Measurements from ENCODE around the gene LRRC75B. TPM values are rescaled to one million over a fixed set of nuclear protein-coding genes. Genes with fewer than 3 reads are reported as not detected.

The LRRC75B gene
- polyA plus RNA-seq, 1 donor = 36.6 TPM

DNA sequence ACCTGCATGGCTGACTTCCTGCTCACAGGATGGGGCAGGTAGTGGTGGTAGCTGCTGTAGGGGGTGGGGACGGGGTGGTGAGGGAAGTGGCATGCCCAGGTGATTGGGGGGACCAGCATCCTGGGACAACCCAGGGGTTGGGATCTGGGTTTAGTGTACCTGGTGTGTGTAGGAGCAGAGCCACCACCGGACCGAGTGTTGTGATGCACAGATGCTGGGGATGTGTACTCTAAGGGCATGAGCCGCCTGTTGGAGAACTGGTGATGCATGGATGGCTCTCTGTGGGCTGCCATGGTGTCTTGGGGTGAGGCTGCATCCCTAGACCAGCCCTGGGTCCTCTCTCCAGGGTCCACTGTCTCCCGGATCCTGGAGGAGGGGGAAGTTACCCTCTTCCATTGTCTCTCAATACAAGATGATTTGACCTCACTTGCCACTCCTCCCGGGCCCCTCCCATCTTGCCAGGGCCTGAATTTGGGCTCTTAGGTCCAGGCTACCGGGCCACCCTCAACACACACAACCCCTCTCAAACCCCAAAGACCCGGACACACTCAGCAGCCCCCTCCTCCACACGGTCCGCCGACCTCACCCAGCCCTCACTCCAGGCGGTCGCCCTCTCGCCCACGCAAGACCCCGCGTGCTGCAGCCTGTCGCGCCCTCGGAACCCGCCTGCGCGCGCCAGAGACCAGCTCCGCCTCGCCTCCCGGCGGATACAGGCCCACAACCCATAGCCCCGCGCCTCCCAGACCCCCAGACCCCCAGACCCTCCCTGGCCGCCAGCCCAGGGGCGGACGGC lies 619 bp downstream of the LRRC75B start:
- peak in 1 of 2 donors; percentile 49 for DNase-seq
- H3K4me3 ChIP-seq (ENCODE audit: low read length) = peak overlapping the region; percentile 70
- WGBS (ENCODE audit: insufficient coverage, low lambda C conversion rate) = no CpG with 5 or more reads among the region's 33 CpGs
- no peaks in the 10 kb centered on the region for H3K9me3 ChIP-seq (ENCODE audit: control insufficient read depth, low read depth, low read length)
- H3K27me3 ChIP-seq (ENCODE audit: control insufficient read depth, insufficient read depth, low read length) = no peaks in the 10 kb centered on the region
- H3K4me1 ChIP-seq (ENCODE audit: control insufficient read depth, insufficient read depth, low read length) = peaks cover 23% of the 10 kb centered on the region
- H3K27ac ChIP-seq (ENCODE audit: low read length) = peak overlapping the region; percentile 75
- peaks cover 24% of the 10 kb centered on the region for H3K36me3 ChIP-seq (ENCODE audit: control insufficient read depth, insufficient read depth, low read length)

DNA sequence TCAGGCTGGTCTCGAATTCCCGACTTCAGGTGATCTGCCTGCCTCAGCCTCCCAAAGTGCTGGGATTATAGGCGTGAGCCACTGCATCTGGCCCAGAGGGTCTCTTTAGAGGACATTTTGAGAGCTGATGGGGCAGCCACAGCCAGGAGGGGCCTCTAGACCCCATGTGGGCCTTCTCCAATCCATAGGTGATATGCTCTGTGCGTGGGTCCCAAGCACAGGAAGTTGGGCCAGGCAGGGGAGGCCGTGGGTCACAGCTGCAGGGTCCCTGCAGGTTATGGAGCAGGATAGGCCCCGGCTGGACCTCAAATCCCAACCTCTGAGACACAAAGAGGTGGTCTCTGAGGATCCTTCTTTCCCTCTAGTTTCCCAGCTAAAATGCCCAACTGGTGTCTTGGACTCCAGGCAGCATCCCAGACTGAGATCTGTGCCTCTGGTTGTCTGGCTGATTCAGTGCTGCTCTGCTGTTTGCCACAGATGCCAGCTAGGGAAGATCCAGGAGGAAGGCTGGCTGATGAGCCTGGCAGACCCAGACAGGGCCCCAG lies 1.5 kb downstream of the LRRC75B start:
- DNase-seq = no peak
- Histone ChIP-seq H3K9me3 (ENCODE audit: control insufficient read depth, low read depth, low read length) (no peaks in the 10 kb centered on the region), H3K36me3 (ENCODE audit: control insufficient read depth, insufficient read depth, low read length) (peaks cover 28% of the 10 kb centered on the region), H3K27me3 (ENCODE audit: control insufficient read depth, insufficient read depth, low read length) (no peaks in the 10 kb centered on the region), H3K4me3 (ENCODE audit: low read length) (no peak overlapping the region), H3K27ac (ENCODE audit: low read length) (no peak overlapping the region), H3K4me1 (ENCODE audit: control insufficient read depth, insufficient read depth, low read length) (peaks cover 23% of the 10 kb centered on the region)
- no CpG with 5 or more reads among the region's 6 CpGs for WGBS (ENCODE audit: insufficient coverage, low lambda C conversion rate)

DNA sequence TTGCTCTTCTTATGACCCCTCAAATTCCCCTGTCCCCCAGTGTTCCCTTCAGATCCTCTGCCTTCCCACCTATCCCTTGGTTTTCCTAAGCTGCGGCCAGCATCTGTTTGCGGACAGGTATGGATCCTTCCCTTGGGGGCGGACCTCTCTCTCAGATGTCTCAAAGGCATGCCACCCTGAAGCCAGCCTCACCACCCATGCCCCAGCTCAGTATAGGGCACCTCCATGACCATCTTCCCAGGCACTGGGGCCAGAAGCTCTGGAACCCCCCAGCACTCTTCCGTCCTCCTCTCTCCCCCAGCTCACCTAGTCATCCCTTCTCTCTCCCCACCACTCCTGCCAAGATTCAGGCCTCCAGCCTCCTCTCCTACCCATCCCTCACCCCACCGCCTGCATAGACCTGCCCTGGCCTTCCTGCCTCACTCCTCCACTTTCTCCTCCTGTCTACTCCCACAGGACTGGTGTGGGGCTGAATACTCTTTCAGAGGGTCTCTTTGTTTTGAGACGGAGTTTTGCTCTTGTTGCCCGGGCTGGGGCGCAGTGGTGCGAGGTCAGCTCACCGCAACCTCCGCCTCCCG lies 2.2 kb downstream of the LRRC75B start:
- Histone ChIP-seq H3K4me1 (ENCODE audit: control insufficient read depth, insufficient read depth, low read length) (peaks cover 23% of the 10 kb centered on the region), H3K9me3 (ENCODE audit: control insufficient read depth, low read depth, low read length) (no peaks in the 10 kb centered on the region), H3K36me3 (ENCODE audit: control insufficient read depth, insufficient read depth, low read length) (peaks cover 35% of the 10 kb centered on the region), H3K4me3 (ENCODE audit: low read length) (no peak overlapping the region), H3K27me3 (ENCODE audit: control insufficient read depth, insufficient read depth, low read length) (no peaks in the 10 kb centered on the region), H3K27ac (ENCODE audit: low read length) (no peak overlapping the region)
- DNase-seq = no peak
- WGBS (ENCODE audit: insufficient coverage, low lambda C conversion rate) = no CpG with 5 or more reads among the region's 12 CpGs

DNA sequence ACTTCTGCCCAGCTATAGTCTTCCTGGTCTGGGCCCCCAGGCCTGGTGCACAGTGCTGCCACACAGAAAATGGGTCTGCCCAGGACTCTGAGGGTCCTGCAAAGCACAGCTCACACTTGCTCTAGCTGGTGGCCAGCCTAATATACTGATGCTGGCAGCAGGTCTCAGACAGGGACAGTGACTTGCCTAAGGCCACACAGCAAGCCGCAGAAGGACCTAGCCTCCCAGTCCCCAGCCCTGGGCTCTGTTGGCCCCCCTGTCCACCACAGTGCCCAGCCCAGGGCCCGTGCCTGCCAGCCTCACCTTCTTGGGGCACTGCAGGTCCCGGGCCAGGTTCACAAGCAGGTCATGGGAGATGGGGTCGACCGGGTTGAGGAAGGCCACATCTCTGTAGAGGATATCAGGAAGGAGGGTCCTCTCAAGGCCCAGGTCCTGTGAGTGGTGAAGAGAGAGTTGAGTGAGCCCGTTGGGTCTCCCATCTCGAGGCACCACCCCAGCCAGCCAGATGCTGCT lies 3.3 kb downstream of the LRRC75B start:
- Histone ChIP-seq H3K36me3 (ENCODE audit: control insufficient read depth, insufficient read depth, low read length) (peaks cover 42% of the 10 kb centered on the region), H3K27ac (ENCODE audit: low read length) (no peak overlapping the region), H3K4me3 (ENCODE audit: low read length) (no peak overlapping the region), H3K9me3 (ENCODE audit: control insufficient read depth, low read depth, low read length) (no peaks in the 10 kb centered on the region), H3K4me1 (ENCODE audit: control insufficient read depth, insufficient read depth, low read length) (peaks cover 20% of the 10 kb centered on the region), H3K27me3 (ENCODE audit: control insufficient read depth, insufficient read depth, low read length) (no peaks in the 10 kb centered on the region)
- WGBS (ENCODE audit: insufficient coverage, low lambda C conversion rate) = no CpG with 5 or more reads among the region's 7 CpGs
- no peak for DNase-seq

DNA sequence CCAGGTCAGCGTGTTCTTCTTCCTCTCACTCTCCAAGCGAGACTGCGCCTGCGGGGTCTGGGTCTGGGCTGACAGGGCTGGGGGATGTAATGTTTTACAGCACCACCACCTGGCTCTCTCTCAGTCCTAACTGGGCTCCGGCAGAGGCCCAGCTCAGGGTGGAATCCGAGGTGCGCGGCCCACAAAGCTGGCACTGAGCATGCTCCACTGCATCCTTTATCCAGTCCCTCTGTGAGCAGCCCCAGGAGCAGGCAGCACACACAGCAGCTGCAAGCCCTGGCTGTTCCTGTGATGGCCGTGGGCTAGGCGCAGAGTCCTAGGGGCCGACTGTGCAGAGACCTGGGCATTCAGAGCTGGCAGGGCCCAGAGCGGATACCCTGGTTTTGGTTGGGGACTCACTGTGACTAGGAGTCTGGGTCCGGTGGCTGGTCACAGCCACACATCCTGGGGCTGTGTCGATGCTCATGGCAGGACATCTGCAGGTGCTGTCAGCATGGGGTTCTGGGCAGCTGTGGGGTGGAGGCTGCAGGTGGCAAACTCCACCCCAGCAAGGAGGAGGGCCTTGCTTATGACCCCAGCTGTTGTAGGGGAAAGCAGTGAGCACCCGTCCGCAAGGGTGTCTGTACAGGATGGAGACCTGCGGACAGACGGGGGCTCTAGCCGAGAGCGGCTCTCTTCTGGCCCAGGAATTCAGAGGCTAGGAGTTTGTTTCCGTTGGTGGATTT lies 4.0 kb downstream of the LRRC75B start:
- no peak for DNase-seq
- Histone ChIP-seq H3K4me3 (ENCODE audit: low read length) (no peak overlapping the region), H3K4me1 (ENCODE audit: control insufficient read depth, insufficient read depth, low read length) (peaks cover 15% of the 10 kb centered on the region), H3K27me3 (ENCODE audit: control insufficient read depth, insufficient read depth, low read length) (no peaks in the 10 kb centered on the region), H3K27ac (ENCODE audit: low read length) (no peak overlapping the region), H3K36me3 (ENCODE audit: control insufficient read depth, insufficient read depth, low read length) (peaks cover 42% of the 10 kb centered on the region), H3K9me3 (ENCODE audit: control insufficient read depth, low read depth, low read length) (no peaks in the 10 kb centered on the region)
- no CpG with 5 or more reads among the region's 21 CpGs for WGBS (ENCODE audit: insufficient coverage, low lambda C conversion rate)

DNA sequence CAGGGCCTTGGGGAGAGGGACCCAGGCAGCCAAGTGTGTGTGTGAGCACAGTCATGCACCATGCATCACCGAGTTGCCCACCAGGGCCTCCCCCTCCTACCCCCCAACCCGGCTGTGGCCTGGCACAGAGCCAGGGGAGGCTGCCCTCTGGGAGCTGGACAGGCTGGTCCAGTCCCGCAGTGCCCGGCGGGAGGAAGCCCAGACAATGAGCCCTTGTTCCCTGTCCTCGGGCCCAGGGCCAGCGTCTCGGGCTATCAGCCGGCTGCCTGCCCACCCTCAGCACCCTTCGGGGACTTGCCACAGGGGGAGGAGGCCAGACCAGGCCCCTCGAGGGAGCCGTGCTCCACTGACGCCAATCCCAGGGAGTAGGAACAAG lies 4.5 kb downstream of the LRRC75B start:
- Histone ChIP-seq H3K4me3 (ENCODE audit: low read length) (no peak overlapping the region), H3K4me1 (ENCODE audit: control insufficient read depth, insufficient read depth, low read length) (peaks cover 12% of the 10 kb centered on the region), H3K36me3 (ENCODE audit: control insufficient read depth, insufficient read depth, low read length) (peaks cover 42% of the 10 kb centered on the region), H3K9me3 (ENCODE audit: control insufficient read depth, low read depth, low read length) (no peaks in the 10 kb centered on the region), H3K27ac (ENCODE audit: low read length) (no peak overlapping the region), H3K27me3 (ENCODE audit: control insufficient read depth, insufficient read depth, low read length) (no peaks in the 10 kb centered on the region)
- DNase-seq = no peak
- no CpG with 5 or more reads among the region's 13 CpGs for WGBS (ENCODE audit: insufficient coverage, low lambda C conversion rate)

DNA sequence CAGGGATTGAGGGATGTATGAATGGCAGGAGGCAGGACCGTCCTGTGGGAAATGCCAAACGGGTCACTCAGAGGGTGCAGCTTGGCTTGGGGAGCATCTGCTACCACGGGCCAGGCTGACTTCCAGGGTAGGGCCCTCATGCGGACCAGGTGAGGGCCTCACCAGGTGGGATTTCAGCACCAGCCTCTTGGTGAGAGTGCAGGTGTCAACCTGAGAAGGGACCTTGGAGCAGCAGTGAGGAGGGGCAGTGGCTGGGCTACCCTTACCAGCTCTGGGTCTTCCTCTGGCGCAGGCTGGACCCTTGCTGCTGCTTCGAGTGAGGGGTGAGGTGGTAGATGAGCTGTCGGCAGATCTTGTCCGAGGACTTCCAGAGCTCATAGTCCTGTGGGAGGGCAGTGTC lies 4.9 kb downstream of the LRRC75B start:
- no CpG with 5 or more reads among the region's 8 CpGs for WGBS (ENCODE audit: insufficient coverage, low lambda C conversion rate)
- H3K36me3 ChIP-seq (ENCODE audit: control insufficient read depth, insufficient read depth, low read length) = peaks cover 42% of the 10 kb centered on the region
- H3K27ac ChIP-seq (ENCODE audit: low read length) = no peak overlapping the region

DNA sequence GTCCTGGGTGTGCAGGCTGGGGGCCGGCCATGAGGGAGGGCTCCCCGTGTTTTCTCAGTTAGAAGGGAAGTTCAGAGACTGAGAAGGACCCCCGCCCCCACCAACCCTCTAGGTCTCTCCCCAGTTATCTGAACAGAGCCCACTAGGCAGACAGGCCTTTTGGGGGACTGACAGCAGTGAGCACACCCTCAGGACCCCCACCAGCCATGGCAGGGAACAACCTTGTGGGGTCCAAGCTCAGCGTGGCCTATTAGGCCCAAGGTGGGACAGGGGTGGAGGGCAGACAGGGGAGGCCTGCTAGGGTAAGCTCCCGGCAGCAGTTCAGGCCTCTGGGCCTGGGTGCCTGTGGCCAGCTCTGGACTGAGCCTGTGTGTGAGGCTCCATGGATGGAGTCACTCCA lies 5.6 kb downstream of the LRRC75B start:
- WGBS (ENCODE audit: insufficient coverage, low lambda C conversion rate) = no CpG with 5 or more reads among the region's 5 CpGs
- Histone ChIP-seq H3K27ac (ENCODE audit: low read length) (no peak overlapping the region), H3K36me3 (ENCODE audit: control insufficient read depth, insufficient read depth, low read length) (peaks cover 42% of the 10 kb centered on the region), H3K27me3 (ENCODE audit: control insufficient read depth, insufficient read depth, low read length) (no peaks in the 10 kb centered on the region), H3K9me3 (ENCODE audit: control insufficient read depth, low read depth, low read length) (no peaks in the 10 kb centered on the region), H3K4me1 (ENCODE audit: control insufficient read depth, insufficient read depth, low read length) (peaks cover 13% of the 10 kb centered on the region), H3K4me3 (ENCODE audit: low read length) (no peak overlapping the region)
- DNase-seq = no peak

More for the DNA sequence above, 4.9 kb downstream of the LRRC75B start:
- H3K4me1 ChIP-seq (ENCODE audit: control insufficient read depth, insufficient read depth, low read length) = peaks cover 13% of the 10 kb centered on the region
- DNase-seq = no peak
- no peaks in the 10 kb centered on the region for H3K9me3 ChIP-seq (ENCODE audit: control insufficient read depth, low read depth, low read length)
- H3K4me3 ChIP-seq (ENCODE audit: low read length) = no peak overlapping the region
- no peaks in the 10 kb centered on the region for H3K27me3 ChIP-seq (ENCODE audit: control insufficient read depth, insufficient read depth, low read length)

DNA sequence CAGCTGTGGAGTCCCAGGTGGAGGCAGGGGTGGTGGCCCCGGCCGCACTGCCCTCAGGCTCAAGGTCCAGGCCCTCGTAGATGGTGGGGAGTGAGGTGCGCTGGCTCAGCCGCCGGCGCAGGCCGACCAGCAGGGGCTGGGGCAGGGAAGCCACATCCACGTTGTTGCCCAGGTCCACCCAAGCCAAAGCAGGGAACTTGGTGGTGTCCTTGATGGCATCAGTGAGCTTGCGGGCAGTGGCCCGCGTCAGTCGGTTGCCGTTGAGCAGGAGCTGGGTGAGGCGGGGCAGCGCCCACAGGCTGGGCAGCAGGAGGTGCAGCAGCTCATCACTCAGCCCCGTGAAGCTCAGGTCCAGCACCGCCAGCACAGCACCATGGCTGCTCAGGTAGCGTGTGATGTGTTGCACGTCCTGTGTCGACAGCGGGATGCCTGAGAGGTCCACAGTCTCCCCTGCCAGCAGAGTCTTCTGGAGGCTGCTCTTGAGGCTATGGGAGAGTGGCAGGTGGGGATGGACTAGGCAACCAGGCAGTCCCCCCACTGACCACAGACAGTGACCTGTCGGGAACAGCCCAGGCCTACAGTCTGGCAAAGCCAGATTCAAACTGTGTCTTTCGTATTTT lies 6.8 kb downstream of the LRRC75B start:
- Histone ChIP-seq H3K9me3 (ENCODE audit: control insufficient read depth, low read depth, low read length) (no peaks in the 10 kb centered on the region), H3K27ac (ENCODE audit: low read length) (no peak overlapping the region), H3K4me1 (ENCODE audit: control insufficient read depth, insufficient read depth, low read length) (peaks cover 6% of the 10 kb centered on the region), H3K4me3 (ENCODE audit: low read length) (no peak overlapping the region), H3K36me3 (ENCODE audit: control insufficient read depth, insufficient read depth, low read length) (peaks cover 42% of the 10 kb centered on the region), H3K27me3 (ENCODE audit: control insufficient read depth, insufficient read depth, low read length) (no peaks in the 10 kb centered on the region)
- DNase-seq = no peak
- no CpG with 5 or more reads among the region's 24 CpGs for whole genome bisulfite sequencing (ENCODE audit: insufficient coverage, low lambda C conversion rate)

DNA sequence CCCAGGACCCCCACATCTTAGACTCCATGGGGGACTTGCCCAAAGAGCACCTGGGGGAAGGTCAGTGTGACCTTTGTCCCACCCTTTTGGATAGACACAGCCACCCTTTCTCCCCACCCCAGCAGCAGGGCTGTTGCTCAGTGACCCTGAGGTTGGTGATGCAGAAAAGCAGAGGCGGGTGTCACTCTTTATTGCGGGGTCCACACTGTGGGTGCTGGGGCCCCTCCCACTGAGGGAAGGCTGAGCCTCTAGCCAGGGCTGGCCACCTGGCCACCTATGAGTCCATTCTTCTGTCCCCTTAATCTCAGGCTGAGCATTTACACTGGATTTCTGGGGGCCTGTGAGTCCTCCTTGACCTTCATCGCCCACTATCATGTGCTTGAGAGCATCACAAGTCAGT lies 7.4 kb downstream of the LRRC75B start:
- peaks cover 6% of the 10 kb centered on the region for H3K4me1 ChIP-seq (ENCODE audit: control insufficient read depth, insufficient read depth, low read length)
- no peak for DNase-seq
- H3K27me3 ChIP-seq (ENCODE audit: control insufficient read depth, insufficient read depth, low read length) = no peaks in the 10 kb centered on the region
- no peak overlapping the region for H3K27ac ChIP-seq (ENCODE audit: low read length)
- WGBS (ENCODE audit: insufficient coverage, low lambda C conversion rate) = no CpG with 5 or more reads among the region's 3 CpGs
- H3K4me3 ChIP-seq (ENCODE audit: low read length) = no peak overlapping the region
- peaks cover 42% of the 10 kb centered on the region for H3K36me3 ChIP-seq (ENCODE audit: control insufficient read depth, insufficient read depth, low read length)
- H3K9me3 ChIP-seq (ENCODE audit: control insufficient read depth, low read depth, low read length) = no peaks in the 10 kb centered on the region

Data from large intestine (tissue), 3 donors.